Measurements from ENCODE around the gene FIGN. TPM values are rescaled to one million over a fixed set of nuclear protein-coding genes. Genes with fewer than 3 reads are reported as not detected.

FIGN gene
- total RNA-seq, 3 donors from 2014 or later (not counting 1 experiment from before 2014, with no cell fraction given), result not detected

GRCh38 chr2:163556511-163556910 is 179.3 kb downstream of the FIGN start:
- no peak for DNase-seq
- ATAC-seq, result no peak
- no peaks in the 10 kb centered on the region for H3K4me1 ChIP-seq (ENCODE audit: control insufficient read depth, insufficient read depth, low read length)
- intact Hi-C loops (cut with micrococcal nuclease), result no loop called here
- Mint-ChIP-seq H3K9me3 (peaks cover 9 to 11% of the 10 kb centered on the region in 2 donors), H3K4me3 (no peak overlapping the region), H3K4me1 (no peaks in the 10 kb centered on the region), H3K36me3 (no peaks in the 10 kb centered on the region), H3K27ac (no peak overlapping the region), H3K27me3 (ENCODE audit: low read depth in 2 of 2) (no peaks in the 10 kb centered on the region)
- no peak for TF ChIP-seq CTCF (IDR thresholded peaks at IDR 0.05)
- no peak overlapping the region for H3K4me3 ChIP-seq (ENCODE audit: low read length)
- H3K27me3 ChIP-seq (ENCODE audit: control insufficient read depth, insufficient read depth, low read length), result no peaks in the 10 kb centered on the region
- H3K36me3 ChIP-seq (ENCODE audit: control insufficient read depth, insufficient read depth, low read length), result no peaks in the 10 kb centered on the region
- H3K27ac ChIP-seq (ENCODE audit: low read length), result no peak overlapping the region
- no peaks in the 10 kb centered on the region for H3K9me3 ChIP-seq (ENCODE audit: control insufficient read depth, insufficient read depth, low read length)
- WGBS (ENCODE audit: insufficient coverage), result no CpG with 5 or more reads among the region's 2 CpGs

- 55% methylated on average over 2 of the region's 3 CpGs for WGBS (ENCODE audit: insufficient coverage)
- intact Hi-C loops (cut with micrococcal nuclease), result no loop called here
- H3K27ac Mint-ChIP-seq, result no peak overlapping the region
- no peaks in the 10 kb centered on the region for H3K4me1 Mint-ChIP-seq
- H3K36me3 Mint-ChIP-seq, result no peaks in the 10 kb centered on the region
- Histone ChIP-seq H3K27ac (ENCODE audit: low read length) (no peak overlapping the region), H3K36me3 (ENCODE audit: control insufficient read depth, insufficient read depth, low read length) (no peaks in the 10 kb centered on the region), H3K27me3 (ENCODE audit: control insufficient read depth, insufficient read depth, low read length) (no peaks in the 10 kb centered on the region), H3K4me1 (ENCODE audit: control insufficient read depth, insufficient read depth, low read length) (no peaks in the 10 kb centered on the region), H3K9me3 (ENCODE audit: control insufficient read depth, insufficient read depth, low read length) (no peaks in the 10 kb centered on the region), H3K4me3 (ENCODE audit: low read length) (no peak overlapping the region)
- H3K27me3 Mint-ChIP-seq (ENCODE audit: low read depth in 2 of 2), result no peaks in the 10 kb centered on the region
- ATAC-seq (no peak), DNase-seq (no peak)
- no peak overlapping the region for H3K4me3 Mint-ChIP-seq
- TF ChIP-seq CTCF (IDR thresholded peaks at IDR 0.05), result no peak
- H3K9me3 Mint-ChIP-seq, result peaks cover 6 to 10% of the 10 kb centered on the region in 2 donors
Observed at GRCh38 chr2:163554864-163555263, 180.9 kb downstream of the FIGN start.

- no peak overlapping the region for H3K4me3 ChIP-seq (ENCODE audit: low read length)
- H3K4me1 Mint-ChIP-seq, result no peaks in the 10 kb centered on the region
- no peaks in the 10 kb centered on the region for H3K27me3 ChIP-seq (ENCODE audit: control insufficient read depth, insufficient read depth, low read length)
- no peaks in the 10 kb centered on the region for H3K9me3 ChIP-seq (ENCODE audit: control insufficient read depth, insufficient read depth, low read length)
- no peaks in the 10 kb centered on the region for H3K4me1 ChIP-seq (ENCODE audit: control insufficient read depth, insufficient read depth, low read length)
- H3K27me3 Mint-ChIP-seq (ENCODE audit: low read depth in 2 of 2), result no peaks in the 10 kb centered on the region
- DNase-seq (no peak), ATAC-seq (no peak)
- H3K36me3 Mint-ChIP-seq, result no peaks in the 10 kb centered on the region
- no peak overlapping the region for H3K27ac Mint-ChIP-seq
- no peaks in the 10 kb centered on the region for H3K36me3 ChIP-seq (ENCODE audit: control insufficient read depth, insufficient read depth, low read length)
- no peak for TF ChIP-seq CTCF (IDR thresholded peaks at IDR 0.05)
- no peak overlapping the region for H3K4me3 Mint-ChIP-seq
- H3K9me3 Mint-ChIP-seq, result peaks cover 6 to 10% of the 10 kb centered on the region in 2 donors
- intact Hi-C loops (cut with micrococcal nuclease), result no loop called here
- no peak overlapping the region for H3K27ac ChIP-seq (ENCODE audit: low read length)
Observed at GRCh38 chr2:163553601-163554000, 182.2 kb downstream of the FIGN start.

- H3K27me3 Mint-ChIP-seq (ENCODE audit: low read depth in 2 of 2), result no peaks in the 10 kb centered on the region
- no peak overlapping the region for H3K27ac Mint-ChIP-seq
- H3K27ac ChIP-seq (ENCODE audit: low read length), result no peak overlapping the region
- peaks cover 4 to 13% of the 10 kb centered on the region in 2 donors for H3K9me3 Mint-ChIP-seq
- no peaks in the 10 kb centered on the region for H3K36me3 ChIP-seq (ENCODE audit: control insufficient read depth, insufficient read depth, low read length)
- ATAC-seq, result no peak
- H3K36me3 Mint-ChIP-seq, result no peaks in the 10 kb centered on the region
- no peaks in the 10 kb centered on the region for H3K4me1 ChIP-seq (ENCODE audit: control insufficient read depth, insufficient read depth, low read length)
- no CpG with 5 or more reads among the region's 2 CpGs for WGBS (ENCODE audit: insufficient coverage)
- H3K4me1 Mint-ChIP-seq, result no peaks in the 10 kb centered on the region
- no peaks in the 10 kb centered on the region for H3K27me3 ChIP-seq (ENCODE audit: control insufficient read depth, insufficient read depth, low read length)
- no peak overlapping the region for H3K4me3 ChIP-seq (ENCODE audit: low read length)
- H3K4me3 Mint-ChIP-seq, result no peak overlapping the region
- H3K9me3 ChIP-seq (ENCODE audit: control insufficient read depth, insufficient read depth, low read length), result no peaks in the 10 kb centered on the region
- intact Hi-C loops (cut with micrococcal nuclease), result no loop called here
- no peak for TF ChIP-seq CTCF (IDR thresholded peaks at IDR 0.05)
- DNase-seq, result no peak
Observed at GRCh38 chr2:163552758-163553157, 183.1 kb downstream of the FIGN start.

Measured in natural killer cell (primary cell).